Measurements from ENCODE around the gene NXPH2. TPM values are rescaled to one million over a fixed set of nuclear protein-coding genes. Genes with fewer than 3 reads are reported as not detected.

Gene NXPH2
- polyA plus RNA-seq, 1 of the 3 experiments (the other 2 are of a cell fraction) = not detected

DNA sequence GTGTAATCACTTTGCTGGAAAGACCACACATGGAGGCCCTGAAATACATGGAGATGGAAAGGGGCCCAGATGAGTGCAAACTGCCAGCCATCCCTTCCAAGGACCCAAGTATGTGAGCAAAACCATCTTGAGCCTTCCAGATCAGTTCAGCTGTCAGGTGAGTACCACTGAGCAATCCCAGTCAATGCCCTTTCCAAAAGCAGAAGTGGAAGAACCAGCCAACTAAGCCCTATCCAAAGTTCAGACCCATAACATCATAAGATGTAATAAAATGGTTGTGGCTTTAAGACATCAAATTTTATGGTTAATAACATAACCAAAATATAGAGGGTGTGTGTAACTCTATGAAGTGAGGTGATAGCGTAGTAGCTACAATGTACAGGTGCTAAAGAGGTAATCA lies 88.5 kb downstream of the NXPH2 start:
- no peaks in the 10 kb centered on the region for H3K9me2 ChIP-seq
- no peak overlapping the region for H3K4me2 ChIP-seq
- no peaks in the 10 kb centered on the region for H3K4me1 ChIP-seq (ENCODE audit: control insufficient read depth in 1 of 2, insufficient read depth in 2 of 2, low read depth in 1 of 2, low read length in 1 of 2)
- H3K36me3 ChIP-seq (replicated peaks in 1 of 2; ENCODE audit: control insufficient read depth in 1 of 2, insufficient read depth in 2 of 2, low read length in 1 of 2) = no peaks in the 10 kb centered on the region
- H2AFZ ChIP-seq (ENCODE audit: low read depth) = no peak overlapping the region
- H3K27ac ChIP-seq (ENCODE audit: low read depth in 2 of 2, low read length in 1 of 2) = no peak overlapping the region
- no peaks in the 10 kb centered on the region for H4K20me1 ChIP-seq (ENCODE audit: insufficient read depth)
- 83% methylated on average over 1 of the region's 1 CpG for WGBS (ENCODE audit: low lambda C conversion rate)
- no peaks in the 10 kb centered on the region for H3K79me2 ChIP-seq (ENCODE audit: insufficient read depth)
- no peak overlapping the region for H3K4me3 ChIP-seq (ENCODE audit: low read depth in 2 of 2, low read length in 1 of 2)
- H3F3A ChIP-seq (replicated peaks; ENCODE audit: insufficient read depth) = no peaks in the 10 kb centered on the region
- H3K27me3 ChIP-seq (ENCODE audit: insufficient read depth) = no peaks in the 10 kb centered on the region
- no peak for TF ChIP-seq POLR2AphosphoS5 (IDR thresholded peaks at IDR 0.05; ENCODE audit: low read depth, low read length)
- TF ChIP-seq YY1 (IDR thresholded peaks at IDR 0.05; ENCODE audit: low read depth) = no peak
- no peak for TF ChIP-seq NRF1 (IDR thresholded peaks at IDR 0.05; ENCODE audit: low read depth, low read length)
- TF ChIP-seq JUND (IDR thresholded peaks at IDR 0.05) = no peak
- TF ChIP-seq MXI1 (IDR thresholded peaks at IDR 0.05; ENCODE audit: low read depth, low read length) = no peak
- TF ChIP-seq CHD2 (IDR thresholded peaks at IDR 0.05; ENCODE audit: low read length, partially characterized antibody) = no peak
- ChIA-PET CTCF (no interaction called here), POLR2A (no interaction called here)
- DNase-seq = no peak
- no peak overlapping the region for H3K9ac ChIP-seq
- H3K9me3 ChIP-seq = no peaks in the 10 kb centered on the region

DNA sequence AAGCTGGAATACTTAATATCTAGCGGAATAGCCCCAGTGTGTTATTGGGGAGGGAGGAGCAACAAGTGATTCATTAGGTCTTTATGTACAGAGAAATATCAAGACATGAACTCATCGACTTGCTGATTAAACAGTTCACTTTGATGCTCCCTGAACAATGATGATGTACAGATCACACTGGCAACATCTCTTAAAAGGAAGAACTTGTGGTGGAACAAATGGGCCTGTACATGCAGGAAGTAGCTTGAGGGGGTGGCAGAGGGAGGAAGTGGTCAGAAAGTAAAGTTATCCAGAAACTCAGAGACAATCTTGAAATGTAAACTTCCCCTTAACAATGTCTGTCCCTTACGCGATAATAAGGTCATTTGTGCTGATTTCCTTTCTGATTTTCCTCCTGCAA lies 90.5 kb downstream of the NXPH2 start:
- H3F3A ChIP-seq (replicated peaks; ENCODE audit: insufficient read depth) = no peaks in the 10 kb centered on the region
- H3K4me3 ChIP-seq (ENCODE audit: low read depth in 2 of 2, low read length in 1 of 2) = no peak overlapping the region
- TF ChIP-seq CHD2 (IDR thresholded peaks at IDR 0.05; ENCODE audit: low read length, partially characterized antibody) (no peak), FOXM1 (IDR thresholded peaks at IDR 0.05; ENCODE audit: low read depth) (no peak), RXRA (IDR thresholded peaks at IDR 0.05; ENCODE audit: borderline replicate concordance, low read depth) (no peak), EZH2phosphoT487 (IDR thresholded peaks at IDR 0.05; ENCODE audit: borderline replicate concordance, low read depth) (no peak), TAF1 (IDR thresholded peaks at IDR 0.05; ENCODE audit: borderline replicate concordance, low read depth, low read length) (no peak), ELF1 (IDR thresholded peaks at IDR 0.05) (no peak), MXI1 (IDR thresholded peaks at IDR 0.05; ENCODE audit: low read depth, low read length) (no peak), TCF12 (IDR thresholded peaks at IDR 0.05) (no peak), GABPA (IDR thresholded peaks at IDR 0.05; ENCODE audit: low read depth) (no peak), NFIC (IDR thresholded peaks at IDR 0.05; ENCODE audit: borderline replicate concordance) (no peak), YY1 (IDR thresholded peaks at IDR 0.05; ENCODE audit: low read depth) (no peak), JUND (IDR thresholded peaks at IDR 0.05) (no peak), GATA2 (CRISPR knock-in tag; IDR thresholded peaks at IDR 0.05) (no peak), MEF2A (IDR thresholded peaks at IDR 0.05; ENCODE audit: borderline replicate concordance, low read depth) (no peak)
- TF ChIP-seq, protein P1, sequence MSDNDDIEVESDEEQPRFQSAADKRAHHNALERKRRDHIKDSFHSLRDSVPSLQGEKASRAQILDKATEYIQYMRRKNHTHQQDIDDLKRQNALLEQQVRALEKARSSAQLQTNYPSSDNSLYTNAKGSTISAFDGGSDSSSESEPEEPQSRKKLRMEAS (IDR thresholded peaks at IDR 0.05; ENCODE audit: low read depth) = no peak
- TF ChIP-seq, protein P2, sequence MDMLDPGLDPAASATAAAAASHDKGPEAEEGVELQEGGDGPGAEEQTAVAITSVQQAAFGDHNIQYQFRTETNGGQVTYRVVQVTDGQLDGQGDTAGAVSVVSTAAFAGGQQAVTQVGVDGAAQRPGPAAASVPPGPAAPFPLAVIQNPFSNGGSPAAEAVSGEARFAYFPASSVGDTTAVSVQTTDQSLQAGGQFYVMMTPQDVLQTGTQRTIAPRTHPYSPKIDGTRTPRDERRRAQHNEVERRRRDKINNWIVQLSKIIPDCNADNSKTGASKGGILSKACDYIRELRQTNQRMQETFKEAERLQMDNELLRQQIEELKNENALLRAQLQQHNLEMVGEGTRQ (IDR thresholded peaks at IDR 0.05; ENCODE audit: borderline replicate concordance, low read depth, low read length) = no peak
- TF ChIP-seq, protein P3, sequence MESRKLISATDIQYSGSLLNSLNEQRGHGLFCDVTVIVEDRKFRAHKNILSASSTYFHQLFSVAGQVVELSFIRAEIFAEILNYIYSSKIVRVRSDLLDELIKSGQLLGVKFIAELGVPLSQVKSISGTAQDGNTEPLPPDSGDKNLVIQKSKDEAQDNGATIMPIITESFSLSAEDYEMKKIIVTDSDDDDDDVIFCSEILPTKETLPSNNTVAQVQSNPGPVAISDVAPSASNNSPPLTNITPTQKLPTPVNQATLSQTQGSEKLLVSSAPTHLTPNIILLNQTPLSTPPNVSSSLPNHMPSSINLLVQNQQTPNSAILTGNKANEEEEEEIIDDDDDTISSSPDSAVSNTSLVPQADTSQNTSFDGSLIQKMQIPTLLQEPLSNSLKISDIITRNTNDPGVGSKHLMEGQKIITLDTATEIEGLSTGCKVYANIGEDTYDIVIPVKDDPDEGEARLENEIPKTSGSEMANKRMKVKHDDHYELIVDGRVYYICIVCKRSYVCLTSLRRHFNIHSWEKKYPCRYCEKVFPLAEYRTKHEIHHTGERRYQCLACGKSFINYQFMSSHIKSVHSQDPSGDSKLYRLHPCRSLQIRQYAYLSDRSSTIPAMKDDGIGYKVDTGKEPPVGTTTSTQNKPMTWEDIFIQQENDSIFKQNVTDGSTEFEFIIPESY (IDR thresholded peaks at IDR 0.05; ENCODE audit: borderline replicate concordance, low read depth) = no peak
- TF ChIP-seq, protein P4, sequence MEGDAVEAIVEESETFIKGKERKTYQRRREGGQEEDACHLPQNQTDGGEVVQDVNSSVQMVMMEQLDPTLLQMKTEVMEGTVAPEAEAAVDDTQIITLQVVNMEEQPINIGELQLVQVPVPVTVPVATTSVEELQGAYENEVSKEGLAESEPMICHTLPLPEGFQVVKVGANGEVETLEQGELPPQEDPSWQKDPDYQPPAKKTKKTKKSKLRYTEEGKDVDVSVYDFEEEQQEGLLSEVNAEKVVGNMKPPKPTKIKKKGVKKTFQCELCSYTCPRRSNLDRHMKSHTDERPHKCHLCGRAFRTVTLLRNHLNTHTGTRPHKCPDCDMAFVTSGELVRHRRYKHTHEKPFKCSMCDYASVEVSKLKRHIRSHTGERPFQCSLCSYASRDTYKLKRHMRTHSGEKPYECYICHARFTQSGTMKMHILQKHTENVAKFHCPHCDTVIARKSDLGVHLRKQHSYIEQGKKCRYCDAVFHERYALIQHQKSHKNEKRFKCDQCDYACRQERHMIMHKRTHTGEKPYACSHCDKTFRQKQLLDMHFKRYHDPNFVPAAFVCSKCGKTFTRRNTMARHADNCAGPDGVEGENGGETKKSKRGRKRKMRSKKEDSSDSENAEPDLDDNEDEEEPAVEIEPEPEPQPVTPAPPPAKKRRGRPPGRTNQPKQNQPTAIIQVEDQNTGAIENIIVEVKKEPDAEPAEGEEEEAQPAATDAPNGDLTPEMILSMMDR (IDR thresholded peaks at IDR 0.05) = no peak
- TF ChIP-seq, protein P5, sequence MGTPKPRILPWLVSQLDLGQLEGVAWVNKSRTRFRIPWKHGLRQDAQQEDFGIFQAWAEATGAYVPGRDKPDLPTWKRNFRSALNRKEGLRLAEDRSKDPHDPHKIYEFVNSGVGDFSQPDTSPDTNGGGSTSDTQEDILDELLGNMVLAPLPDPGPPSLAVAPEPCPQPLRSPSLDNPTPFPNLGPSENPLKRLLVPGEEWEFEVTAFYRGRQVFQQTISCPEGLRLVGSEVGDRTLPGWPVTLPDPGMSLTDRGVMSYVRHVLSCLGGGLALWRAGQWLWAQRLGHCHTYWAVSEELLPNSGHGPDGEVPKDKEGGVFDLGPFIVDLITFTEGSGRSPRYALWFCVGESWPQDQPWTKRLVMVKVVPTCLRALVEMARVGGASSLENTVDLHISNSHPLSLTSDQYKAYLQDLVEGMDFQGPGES (IDR thresholded peaks at IDR 0.05; ENCODE audit: low read depth, low read length) = no peak
- ChIA-PET POLR2A (no interaction called here), CTCF (no interaction called here)
- no peaks in the 10 kb centered on the region for H3K27me3 ChIP-seq (ENCODE audit: insufficient read depth)
- H2AFZ ChIP-seq (ENCODE audit: low read depth) = no peak overlapping the region
- no peak overlapping the region for H3K4me2 ChIP-seq
- H3K36me3 ChIP-seq (replicated peaks in 1 of 2; ENCODE audit: control insufficient read depth in 1 of 2, insufficient read depth in 2 of 2, low read length in 1 of 2) = no peaks in the 10 kb centered on the region
- no peaks in the 10 kb centered on the region for H3K9me2 ChIP-seq
- no peaks in the 10 kb centered on the region for H4K20me1 ChIP-seq (ENCODE audit: insufficient read depth)
- no peak overlapping the region for H3K27ac ChIP-seq (ENCODE audit: low read depth in 2 of 2, low read length in 1 of 2)
- H3K9ac ChIP-seq = no peak overlapping the region
- no peaks in the 10 kb centered on the region for H3K9me3 ChIP-seq
- no peak for DNase-seq
- WGBS (ENCODE audit: low lambda C conversion rate) = 65% methylated on average over 4 of the region's 4 CpGs
- no peaks in the 10 kb centered on the region for H3K4me1 ChIP-seq (ENCODE audit: control insufficient read depth in 1 of 2, insufficient read depth in 2 of 2, low read depth in 1 of 2, low read length in 1 of 2)
- no peaks in the 10 kb centered on the region for H3K79me2 ChIP-seq (ENCODE audit: insufficient read depth)
